GM12891 (cell line): ENCODE results near the gene SNRNP70.

Experiments used
- POLR2A ChIP-seq: IDR thresholded peaks from 2 replicates; pipeline ENCODE4 v1.6.1; 2011; ENCODE audit warnings: low read depth, low read length, control low read depth
- TAF1 ChIP-seq: IDR thresholded peaks from 2 replicates; pipeline ENCODE4 v1.6.1; 2011; ENCODE audit warnings: low read depth, low read length, control low read depth

DNA sequence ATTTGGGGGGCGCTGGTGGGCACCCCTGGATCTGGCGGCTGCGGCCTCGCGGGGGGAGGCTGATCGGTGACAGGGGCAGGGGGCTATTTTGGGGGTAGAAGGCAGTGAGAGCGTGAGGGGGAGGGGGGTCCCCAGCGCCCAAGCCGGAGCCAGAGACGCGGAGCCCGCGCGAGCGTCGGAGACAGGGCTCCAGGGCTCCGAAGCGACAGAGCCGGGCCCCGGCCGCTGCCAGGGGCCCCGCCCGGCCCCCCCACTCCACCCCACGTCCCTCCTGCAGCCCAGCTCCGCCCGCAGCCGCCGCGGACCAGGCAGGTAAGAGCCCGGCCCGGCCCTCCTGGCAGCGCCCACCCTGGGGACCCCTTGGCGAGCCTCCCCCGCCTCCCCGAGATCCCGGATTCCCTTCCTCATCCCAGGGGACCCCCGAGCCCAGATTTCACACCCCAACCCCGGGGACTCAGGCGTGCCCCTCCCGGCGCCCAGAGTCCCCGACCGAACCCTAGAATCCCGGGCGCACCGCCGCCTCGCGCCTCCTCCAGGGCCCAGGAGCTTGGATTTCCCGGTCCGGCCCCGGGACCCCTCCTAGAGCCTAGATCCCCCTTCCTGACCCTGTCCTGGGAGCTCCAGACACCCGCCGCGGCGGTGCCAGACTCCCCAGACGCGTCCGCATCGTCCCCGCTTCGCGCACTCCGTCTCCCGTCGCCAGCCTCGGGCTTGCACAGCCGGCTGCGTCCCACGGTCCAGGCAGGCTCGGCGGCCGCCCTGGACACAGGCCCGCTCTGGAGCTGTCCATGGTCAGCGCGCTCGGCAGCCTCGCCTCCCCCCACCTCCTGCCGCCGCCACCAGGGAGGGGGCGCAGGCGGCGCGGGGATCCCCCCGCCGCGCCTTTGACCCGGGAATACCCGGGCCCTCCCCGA, 34.4 kb downstream of the SNRNP70 start, which contains the start of gene PPFIA3:
- no peak for TF ChIP-seq POLR2A
- no peak for TF ChIP-seq TAF1
